ENCODE measurements around the gene CCDC89. TPM values are rescaled to one million over a fixed set of nuclear protein-coding genes. Genes with fewer than 3 reads are reported as not detected.
"Not testable (repeated sequence)": the region's sequence is repeated elsewhere in the genome, so short reads cannot be mapped to it uniquely, and the experiment has no call there.

Gene CCDC89
- total and polyA plus RNA-seq, 12 donors: 0.61 to 2.3 (median 1.8) TPM; not detected in 1

GRCh38 chr11:85680897-85681296 lies 5.1 kb downstream of the CCDC89 start:
- intact Hi-C loops (cut with DNase I): no loop called here
- Histone ChIP-seq H3K4me1 (replicated peaks in 1 of 2) (peaks cover 7 to 38% of the 10 kb centered on the region in 2 donors), H3K27ac (no peak overlapping the region), H3K9me3 (replicated peaks in 1 of 3) (no peaks in the 10 kb centered on the region), H3K36me3 (replicated peaks in 1 of 2) (no peaks in the 10 kb centered on the region), H3K4me3 (no peak overlapping the region), H3K27me3 (no peaks in the 10 kb centered on the region)
- 38 to 43% (median 42%) methylated on average over 1 of the region's 1 CpG; no CpG with 5 or more reads in 1 of the 4 donors for WGBS, 4 donors
- peak; percentile 48 to 89 (median 69) for DNase-seq
- TF ChIP-seq, protein P1, sequence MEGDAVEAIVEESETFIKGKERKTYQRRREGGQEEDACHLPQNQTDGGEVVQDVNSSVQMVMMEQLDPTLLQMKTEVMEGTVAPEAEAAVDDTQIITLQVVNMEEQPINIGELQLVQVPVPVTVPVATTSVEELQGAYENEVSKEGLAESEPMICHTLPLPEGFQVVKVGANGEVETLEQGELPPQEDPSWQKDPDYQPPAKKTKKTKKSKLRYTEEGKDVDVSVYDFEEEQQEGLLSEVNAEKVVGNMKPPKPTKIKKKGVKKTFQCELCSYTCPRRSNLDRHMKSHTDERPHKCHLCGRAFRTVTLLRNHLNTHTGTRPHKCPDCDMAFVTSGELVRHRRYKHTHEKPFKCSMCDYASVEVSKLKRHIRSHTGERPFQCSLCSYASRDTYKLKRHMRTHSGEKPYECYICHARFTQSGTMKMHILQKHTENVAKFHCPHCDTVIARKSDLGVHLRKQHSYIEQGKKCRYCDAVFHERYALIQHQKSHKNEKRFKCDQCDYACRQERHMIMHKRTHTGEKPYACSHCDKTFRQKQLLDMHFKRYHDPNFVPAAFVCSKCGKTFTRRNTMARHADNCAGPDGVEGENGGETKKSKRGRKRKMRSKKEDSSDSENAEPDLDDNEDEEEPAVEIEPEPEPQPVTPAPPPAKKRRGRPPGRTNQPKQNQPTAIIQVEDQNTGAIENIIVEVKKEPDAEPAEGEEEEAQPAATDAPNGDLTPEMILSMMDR (IDR thresholded peaks at IDR 0.05): no peak
- peak in 1 of 2 donors; percentile 53 for TF ChIP-seq POLR2A (IDR thresholded peaks at IDR 0.05)

DNA sequence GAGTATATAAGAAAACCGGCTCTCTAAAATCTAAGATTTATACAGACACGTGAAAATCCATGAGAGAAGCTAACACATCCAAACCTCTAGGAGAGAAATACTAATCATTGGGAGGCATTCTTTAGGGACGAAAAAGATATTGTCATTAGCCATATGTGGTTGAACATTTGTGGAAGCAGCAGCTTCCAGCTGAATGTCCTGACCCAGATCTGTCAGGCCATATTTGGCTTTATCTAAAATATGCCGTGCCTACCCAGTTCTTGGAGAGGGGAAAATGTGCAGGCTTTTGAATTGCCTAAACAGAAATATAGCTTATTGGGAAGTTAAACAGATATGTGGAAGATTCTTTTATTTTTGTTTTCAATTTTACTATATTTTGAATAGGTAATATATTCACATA lies 6.4 kb downstream of the CCDC89 start:
- peaks cover 7 to 35% of the 10 kb centered on the region in 2 donors for H3K4me1 ChIP-seq (replicated peaks in 1 of 2)
- no peaks in the 10 kb centered on the region for H3K9me3 ChIP-seq (replicated peaks in 1 of 3)
- no peaks in the 10 kb centered on the region for H3K27me3 ChIP-seq
- intact Hi-C loops (cut with DNase I): no loop called here
- DNase-seq: peak in 2 of 7 donors; percentile 29 to 32
- no peaks in the 10 kb centered on the region for H3K36me3 ChIP-seq (replicated peaks in 1 of 2)
- H3K4me3 ChIP-seq: no peak overlapping the region
- no peak for TF ChIP-seq POLR2A (IDR thresholded peaks at IDR 0.05)
- TF ChIP-seq, protein P1 (IDR thresholded peaks at IDR 0.05): no peak
- H3K27ac ChIP-seq: no peak overlapping the region
- WGBS, 4 donors: 32 to 60% (median 57%) methylated on average over 4 of the region's 4 CpGs

GRCh38 chr11:85673393-85673792 lies 12.6 kb downstream of the CCDC89 start:
- DNase-seq: no peak
- intact Hi-C loops (cut with DNase I): no loop called here
- TF ChIP-seq, protein P1 (IDR thresholded peaks at IDR 0.05): no peak
- TF ChIP-seq POLR2A (IDR thresholded peaks at IDR 0.05): no peak
- no peak overlapping the region for H3K27ac ChIP-seq
- no peaks in the 10 kb centered on the region for H3K4me1 ChIP-seq (replicated peaks in 1 of 2)
- no peak overlapping the region for H3K4me3 ChIP-seq
- H3K27me3 ChIP-seq: no peaks in the 10 kb centered on the region
- 89 to 96% (median 92%) methylated on average over 3 of the region's 3 CpGs for WGBS, 4 donors
- H3K36me3 ChIP-seq (replicated peaks in 1 of 2): no peaks in the 10 kb centered on the region
- H3K9me3 ChIP-seq (replicated peaks in 1 of 3): no peaks in the 10 kb centered on the region

DNA sequence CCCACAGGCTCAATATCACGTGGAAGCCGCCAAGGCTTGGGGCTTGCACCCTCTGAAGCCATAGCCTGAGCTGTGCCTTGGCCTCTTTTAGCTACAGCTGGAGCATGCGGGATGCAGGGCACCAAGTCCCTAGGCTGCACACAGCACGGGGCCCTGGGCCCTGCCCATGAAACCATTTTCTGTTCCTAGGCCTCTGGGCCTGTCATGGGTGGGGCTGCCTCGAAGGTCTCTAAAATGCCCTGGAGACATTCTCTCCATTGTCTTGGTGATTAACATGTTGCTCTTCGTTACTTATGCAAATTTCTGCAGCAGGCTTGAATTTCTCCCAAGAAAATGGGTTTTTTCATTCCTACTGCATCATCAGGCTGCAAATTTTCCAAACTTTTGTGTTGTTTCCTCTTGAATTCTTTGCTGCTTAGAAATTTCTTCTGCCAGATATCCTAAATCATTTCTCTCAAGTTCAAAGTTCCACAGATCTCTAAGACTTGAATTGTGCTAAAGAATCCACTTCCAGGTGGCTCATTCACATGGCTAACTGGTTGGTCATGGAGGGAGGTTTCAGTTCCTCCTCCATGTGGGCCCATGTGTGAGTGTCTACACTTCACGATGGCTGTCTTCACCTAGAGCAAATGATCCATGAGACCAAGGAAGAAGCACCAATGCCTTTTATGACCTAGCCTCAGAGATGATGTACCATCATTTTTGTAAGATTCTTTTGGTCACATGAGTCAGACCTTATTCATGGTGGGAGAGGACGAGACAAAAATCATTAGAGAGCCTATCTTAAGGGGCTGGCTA lies 13.7 kb downstream of the CCDC89 start:
- Histone ChIP-seq H3K9me3 (replicated peaks in 1 of 3) (no peaks in the 10 kb centered on the region), H3K27ac (no peak overlapping the region), H3K4me3 (no peak overlapping the region), H3K36me3 (replicated peaks in 1 of 2) (no peaks in the 10 kb centered on the region), H3K27me3 (no peaks in the 10 kb centered on the region), H3K4me1 (replicated peaks in 1 of 2) (no peaks in the 10 kb centered on the region)
- DNase-seq: no peak
- TF ChIP-seq POLR2A (IDR thresholded peaks at IDR 0.05): no peak
- TF ChIP-seq, protein P1 (IDR thresholded peaks at IDR 0.05): no peak
- WGBS, 4 donors: 83 to 91% (median 87%) methylated on average over 6 to 8 of the region's 8 CpGs
- intact Hi-C loops (cut with DNase I): no loop called here

DNA sequence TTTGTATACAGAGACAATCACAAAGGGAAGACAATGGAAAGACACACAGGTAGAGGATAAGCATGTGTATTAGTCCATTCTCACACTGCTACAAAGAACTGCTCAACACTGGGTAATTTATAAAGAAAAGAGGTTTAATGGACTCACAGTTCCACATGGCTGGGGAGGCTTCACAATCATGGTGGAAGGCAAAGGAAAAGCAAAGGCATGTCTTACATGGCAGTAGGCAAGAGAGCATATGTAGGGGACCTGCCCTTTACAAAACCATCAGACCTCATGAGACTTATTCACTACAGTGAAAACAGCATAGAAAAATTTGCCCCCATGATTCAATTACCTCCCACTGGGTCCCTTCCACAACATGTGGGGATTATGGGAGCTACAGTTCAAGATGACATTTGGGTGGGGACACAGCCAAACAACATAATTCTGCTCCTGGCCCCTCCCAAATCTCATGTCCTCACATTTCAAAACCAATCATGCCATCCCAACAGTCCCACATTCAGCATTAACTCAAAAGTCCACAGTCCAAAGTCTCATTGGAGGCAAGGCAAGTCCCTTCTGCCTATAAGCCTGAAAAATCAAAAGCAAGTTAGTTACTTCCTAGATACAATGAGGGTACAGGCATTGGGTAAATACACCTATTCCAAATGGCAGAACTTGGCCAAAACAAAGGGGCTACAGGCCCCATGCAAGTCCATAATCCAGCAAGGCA lies 14.9 kb downstream of the CCDC89 start:
- H3K9me3 ChIP-seq (replicated peaks in 1 of 3); H3K4me3 ChIP-seq; H3K27ac ChIP-seq; DNase-seq; intact Hi-C loops (cut with DNase I); H3K4me1 ChIP-seq (replicated peaks in 1 of 2); H3K36me3 ChIP-seq (replicated peaks in 1 of 2); H3K27me3 ChIP-seq: not testable (repeated sequence)
